Endothelial cell of hepatic sinusoid (primary cell): ENCODE measurements around the gene SNX11.

Experiments used
- in situ Hi-C: cut with HindIII; loops from 2 replicates; pipeline ENCODE4 v1.10.0; 2017; ENCODE audit warnings: low sequenced_read_pairs

Gene SNX11

GRCh38 chr17:48160177-48161081 is 52.9 kb downstream of the SNX11 start:
- in situ Hi-C loops = no loop called here

- in situ Hi-C loops = no loop called here
Observed at GRCh38 chr17:48161127-48161905, 53.8 kb downstream of the SNX11 start.

GRCh38 chr17:48162306-48162934 is 54.9 kb downstream of the SNX11 start:
- in situ Hi-C loops = no loop called here

GRCh38 chr17:48162946-48163506 is 55.5 kb downstream of the SNX11 start:
- in situ Hi-C loops = no loop called here

GRCh38 chr17:48163809-48164208 is 56.2 kb downstream of the SNX11 start:
- in situ Hi-C loops = no loop called here

GRCh38 chr17:48169926-48170325 is 62.4 kb downstream of the SNX11 start:
- in situ Hi-C loops = no loop called here
